ENCODE results near the gene BABAM2. TPM values are rescaled to one million over a fixed set of nuclear protein-coding genes. Genes with fewer than 3 reads are reported as not detected.

The BABAM2 gene
- total RNA-seq, 1 donor from 2014 or later: 37.1 TPM

- Mint-ChIP-seq H3K27me3 (peaks cover 3% of the 10 kb centered on the region), H3K4me1 (ENCODE audit: low read depth) (peaks cover 21% of the 10 kb centered on the region), H3K36me3 (ENCODE audit: insufficient read depth) (peaks cover 1% of the 10 kb centered on the region), H3K9me3 (ENCODE audit: low read depth) (no peaks in the 10 kb centered on the region), H3K4me3 (ENCODE audit: low read depth) (no peak overlapping the region), H3K27ac (no peak overlapping the region)
- no peak for TF ChIP-seq CTCF (IDR thresholded peaks at IDR 0.05; ENCODE audit: unreplicated experiment)
- no peak for DNase-seq (ENCODE audit: low spot score, unreplicated experiment)
Measured at GRCh38 chr2:28322456-28322855, 431.9 kb downstream of the BABAM2 start.

GRCh38 chr2:28322981-28323396 is 432.5 kb downstream of the BABAM2 start:
- no peak overlapping the region for H3K27ac Mint-ChIP-seq

GRCh38 chr2:28325173-28325566 is 434.6 kb downstream of the BABAM2 start:
- no peaks in the 10 kb centered on the region for H3K9me3 Mint-ChIP-seq (ENCODE audit: low read depth)
- no peak overlapping the region for H3K4me3 Mint-ChIP-seq (ENCODE audit: low read depth)
- peaks cover 3% of the 10 kb centered on the region for H3K27me3 Mint-ChIP-seq
- peaks cover 29% of the 10 kb centered on the region for H3K4me1 Mint-ChIP-seq (ENCODE audit: low read depth)
- H3K36me3 Mint-ChIP-seq (ENCODE audit: insufficient read depth): peaks cover 3% of the 10 kb centered on the region
- no peak overlapping the region for H3K27ac Mint-ChIP-seq
- no peak for TF ChIP-seq CTCF (IDR thresholded peaks at IDR 0.05; ENCODE audit: unreplicated experiment)
- no peak for DNase-seq (ENCODE audit: low spot score, unreplicated experiment)

More at GRCh38 chr2:28322981-28323396, 432.5 kb downstream of the BABAM2 start:
- peaks cover 20% of the 10 kb centered on the region for H3K4me1 Mint-ChIP-seq (ENCODE audit: low read depth)
- no peak for DNase-seq (ENCODE audit: low spot score, unreplicated experiment)
- no peak overlapping the region for H3K4me3 Mint-ChIP-seq (ENCODE audit: low read depth)
- H3K27me3 Mint-ChIP-seq: peaks cover 3% of the 10 kb centered on the region
- no peaks in the 10 kb centered on the region for H3K9me3 Mint-ChIP-seq (ENCODE audit: low read depth)
- no peaks in the 10 kb centered on the region for H3K36me3 Mint-ChIP-seq (ENCODE audit: insufficient read depth)
- no peak for TF ChIP-seq CTCF (IDR thresholded peaks at IDR 0.05; ENCODE audit: unreplicated experiment)

DNA sequence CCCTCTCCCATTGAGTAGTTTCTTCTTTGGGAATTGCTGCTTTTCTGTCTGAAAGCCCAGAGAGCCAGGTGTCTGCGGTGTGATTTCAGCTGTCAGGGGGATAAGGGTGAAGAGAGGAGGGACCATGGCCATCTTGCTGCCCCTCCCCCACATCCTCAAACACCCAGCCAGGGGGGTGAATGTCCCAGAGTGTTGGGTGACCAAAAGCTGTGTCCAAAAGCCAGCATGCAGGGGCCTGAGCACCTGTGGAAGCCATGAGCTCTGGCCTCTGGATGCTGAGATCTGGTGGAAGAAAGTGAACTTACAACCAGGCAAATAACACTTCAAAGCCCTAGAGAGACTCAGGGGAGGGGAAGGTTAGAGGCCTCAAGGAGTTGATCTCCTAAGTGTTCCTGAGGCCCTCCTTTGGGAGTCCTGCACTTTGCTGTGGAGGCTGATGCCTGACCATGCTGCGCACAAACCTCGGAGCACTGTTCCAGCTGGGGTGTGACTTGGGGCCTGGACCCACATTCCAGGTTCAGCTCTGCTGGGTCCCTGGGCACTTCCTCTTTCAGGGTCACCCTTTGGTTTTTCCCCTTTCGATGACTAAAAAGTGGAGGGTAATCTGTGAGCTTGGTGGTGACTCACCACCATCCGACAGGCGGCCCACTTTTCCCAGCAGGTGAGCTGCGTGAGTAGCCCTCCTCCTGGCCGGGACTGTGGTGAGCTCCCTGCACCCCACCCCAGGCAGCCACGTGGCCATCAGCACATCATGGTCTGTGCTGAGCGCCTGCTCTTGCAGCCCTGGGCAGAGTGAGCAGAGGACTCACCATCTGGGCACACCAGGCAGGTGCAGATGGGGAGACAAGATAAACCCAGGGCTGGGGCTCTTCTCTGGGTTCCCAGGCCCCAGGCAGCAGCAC is 435.3 kb downstream of the BABAM2 start:
- no peak for TF ChIP-seq CTCF (IDR thresholded peaks at IDR 0.05; ENCODE audit: unreplicated experiment)

DNA sequence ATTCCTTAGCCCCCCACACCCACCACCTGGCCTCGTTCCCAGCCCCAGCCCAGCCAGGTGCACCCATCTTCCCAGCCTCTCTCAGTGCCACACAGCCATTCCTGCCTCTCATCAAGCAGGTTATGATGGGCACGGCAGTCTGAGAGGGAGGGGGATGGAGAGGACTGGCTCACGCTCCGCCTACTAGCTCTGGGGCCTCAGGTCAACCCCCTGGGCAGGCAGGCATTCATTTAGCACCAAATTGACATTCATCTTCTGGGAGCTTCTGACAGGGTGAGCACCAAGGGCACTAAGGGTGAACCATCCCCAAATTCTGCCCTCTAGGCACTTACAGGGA is 435.9 kb downstream of the BABAM2 start:
- Mint-ChIP-seq H3K9me3 (ENCODE audit: low read depth) (no peaks in the 10 kb centered on the region), H3K4me3 (ENCODE audit: low read depth) (no peak overlapping the region), H3K36me3 (ENCODE audit: insufficient read depth) (peaks cover 8% of the 10 kb centered on the region), H3K27me3 (peaks cover 3% of the 10 kb centered on the region), H3K27ac (no peak overlapping the region), H3K4me1 (ENCODE audit: low read depth) (peaks cover 22% of the 10 kb centered on the region)
- no peak for TF ChIP-seq CTCF (IDR thresholded peaks at IDR 0.05; ENCODE audit: unreplicated experiment)
- no peak for DNase-seq (ENCODE audit: low spot score, unreplicated experiment)

More for the DNA sequence above, 435.3 kb downstream of the BABAM2 start:
- no peak for DNase-seq (ENCODE audit: low spot score, unreplicated experiment)
- H3K9me3 Mint-ChIP-seq (ENCODE audit: low read depth): no peaks in the 10 kb centered on the region
- H3K4me3 Mint-ChIP-seq (ENCODE audit: low read depth): no peak overlapping the region
- peaks cover 28% of the 10 kb centered on the region for H3K4me1 Mint-ChIP-seq (ENCODE audit: low read depth)
- peaks cover 5% of the 10 kb centered on the region for H3K36me3 Mint-ChIP-seq (ENCODE audit: insufficient read depth)
- H3K27me3 Mint-ChIP-seq: peaks cover 3% of the 10 kb centered on the region
- H3K27ac Mint-ChIP-seq: no peak overlapping the region

Measured in progenitor cell of endocrine pancreas (in vitro differentiated cells).